Measurements from ENCODE around the gene SYT12.

SYT12 gene

GRCh38 chr11:67031791-67032561 is 9.0 kb downstream of the SYT12 start:
- DNase-seq = no peak

- DNase-seq = no peak
Measured at GRCh38 chr11:67032830-67033551, 10.1 kb downstream of the SYT12 start.

- DNase-seq = no peak
Measured at GRCh38 chr11:67033661-67034166, 10.8 kb downstream of the SYT12 start.

- DNase-seq = no peak
Measured at GRCh38 chr11:67034350-67034749, 11.4 kb downstream of the SYT12 start.

GRCh38 chr11:67040147-67040546 is 17.2 kb downstream of the SYT12 start:
- DNase-seq = no peak

GRCh38 chr11:67041602-67042001 is 18.7 kb downstream of the SYT12 start:
- no peak for DNase-seq

- no peak for DNase-seq
Measured at GRCh38 chr11:67043572-67044349, 20.8 kb downstream of the SYT12 start.

GRCh38 chr11:67044496-67044895 is 21.6 kb downstream of the SYT12 start:
- no peak for DNase-seq

GRCh38 chr11:67045314-67045713 is 22.4 kb downstream of the SYT12 start:
- no peak for DNase-seq

- DNase-seq = no peak
Measured at GRCh38 chr11:67048515-67049130, 25.7 kb downstream of the SYT12 start.

- DNase-seq = no peak
Measured at GRCh38 chr11:67050139-67050538, 27.2 kb downstream of the SYT12 start.

- no peak for DNase-seq
Measured at GRCh38 chr11:67051180-67051893, 28.4 kb downstream of the SYT12 start.

GRCh38 chr11:67051945-67052488 is 29.1 kb downstream of the SYT12 start:
- no peak for DNase-seq

- no peak for DNase-seq
Measured at GRCh38 chr11:67052891-67053290, 30.0 kb downstream of the SYT12 start.

GRCh38 chr11:67053896-67054329 is 31.0 kb downstream of the SYT12 start:
- peak; percentile 10 for DNase-seq

- no peak for DNase-seq
Measured at GRCh38 chr11:67054346-67054835, 31.5 kb downstream of the SYT12 start.

- no peak for DNase-seq
Measured at GRCh38 chr11:67054836-67055523, 32.0 kb downstream of the SYT12 start.

GRCh38 chr11:67055812-67056211 is 32.9 kb downstream of the SYT12 start:
- no peak for DNase-seq

- DNase-seq = peak; percentile 17
Measured at GRCh38 chr11:67056267-67057204, 33.6 kb downstream of the SYT12 start, which contains the start of gene RHOD. Gene RHOD (plus strand): TSS chr11:67056847. CDS start chr11:67056903, 56 bp downstream.

GRCh38 chr11:67057205-67057672 is 34.3 kb downstream of the SYT12 start:
- DNase-seq = no peak
